WTC11 (cell line): ENCODE measurements around the gene SLC9A9.

Experiments used
- ATF2 ChIP-seq: sonication (generic); formaldehyde crosslinking; IDR thresholded peaks from 2 replicates; pipeline ENCODE4 v1.8.1; 2022; ENCODE audit warnings: low read depth, missing genetic modification reagents, borderline replicate concordance
- CREB1 ChIP-seq: sonication (generic); formaldehyde crosslinking; IDR thresholded peaks from 2 replicates; pipeline ENCODE4 v1.8.0; 2023; ENCODE audit warnings: mild to moderate bottlenecking, missing genetic modification reagents
- CREM ChIP-seq: sonication (generic); formaldehyde crosslinking; IDR thresholded peaks from 2 replicates; pipeline ENCODE4 v1.8.1; 2022; ENCODE audit warnings: mild to moderate bottlenecking, missing genetic modification reagents, moderate library complexity
- FOXP1 ChIP-seq: sonication (generic); formaldehyde crosslinking; IDR thresholded peaks from 2 replicates; pipeline ENCODE4 v1.8.0; 2022; ENCODE audit warnings: missing genetic modification reagents, mild to moderate bottlenecking, moderate library complexity, borderline replicate concordance
- JAZF1 ChIP-seq: fragments of 250-450 bp; sonication (Bioruptor Pico); IDR thresholded peaks from 2 replicates; pipeline ENCODE4 v1.9.0; 2021; ENCODE audit warnings: moderate library complexity, mild to moderate bottlenecking, inconsistent platforms
- MAX ChIP-seq: sonication (generic); formaldehyde crosslinking; IDR thresholded peaks from 2 replicates; pipeline ENCODE4 v1.8.0; 2022; ENCODE audit warnings: mild to moderate bottlenecking, missing genetic modification reagents
- NR1H2 ChIP-seq: sonication (generic); formaldehyde crosslinking; IDR thresholded peaks from 2 replicates; pipeline ENCODE4 v1.9.0; 2021; ENCODE audit warnings: mild to moderate bottlenecking, moderate library complexity, missing genetic modification reagents
- SP1 ChIP-seq: sonication (generic); formaldehyde crosslinking; conservative IDR thresholded peaks from 2 replicates; pipeline ENCODE4 v1.8.1; 2022; ENCODE audit warnings: missing genetic modification reagents
- ZNF121 ChIP-seq: sonication (generic); formaldehyde crosslinking; IDR thresholded peaks from 2 replicates; pipeline ENCODE4 v1.8.0; 2023; ENCODE audit warnings: missing genetic modification reagents
- ZNF317 ChIP-seq: sonication (generic); formaldehyde crosslinking; IDR thresholded peaks from 2 replicates; pipeline ENCODE4 v1.8.1; 2023; ENCODE audit warnings: low read depth, mild to moderate bottlenecking, moderate library complexity, missing genetic modification reagents, borderline replicate concordance
- TF ChIP-seq, protein P1 (sequence below): fragments of 200-600 bp; IDR thresholded peaks from 2 replicates; pipeline ENCODE4 v1.8.0; 2022; ENCODE audit warnings: antibody characterized with exemption
- TF ChIP-seq, protein P2 (sequence below): sonication (generic); formaldehyde crosslinking; IDR thresholded peaks from 2 replicates; pipeline ENCODE4 v1.8.1; 2023; ENCODE audit warnings: mild to moderate bottlenecking, moderate library complexity, missing genetic modification reagents

- TF ChIP-seq, protein P1, sequence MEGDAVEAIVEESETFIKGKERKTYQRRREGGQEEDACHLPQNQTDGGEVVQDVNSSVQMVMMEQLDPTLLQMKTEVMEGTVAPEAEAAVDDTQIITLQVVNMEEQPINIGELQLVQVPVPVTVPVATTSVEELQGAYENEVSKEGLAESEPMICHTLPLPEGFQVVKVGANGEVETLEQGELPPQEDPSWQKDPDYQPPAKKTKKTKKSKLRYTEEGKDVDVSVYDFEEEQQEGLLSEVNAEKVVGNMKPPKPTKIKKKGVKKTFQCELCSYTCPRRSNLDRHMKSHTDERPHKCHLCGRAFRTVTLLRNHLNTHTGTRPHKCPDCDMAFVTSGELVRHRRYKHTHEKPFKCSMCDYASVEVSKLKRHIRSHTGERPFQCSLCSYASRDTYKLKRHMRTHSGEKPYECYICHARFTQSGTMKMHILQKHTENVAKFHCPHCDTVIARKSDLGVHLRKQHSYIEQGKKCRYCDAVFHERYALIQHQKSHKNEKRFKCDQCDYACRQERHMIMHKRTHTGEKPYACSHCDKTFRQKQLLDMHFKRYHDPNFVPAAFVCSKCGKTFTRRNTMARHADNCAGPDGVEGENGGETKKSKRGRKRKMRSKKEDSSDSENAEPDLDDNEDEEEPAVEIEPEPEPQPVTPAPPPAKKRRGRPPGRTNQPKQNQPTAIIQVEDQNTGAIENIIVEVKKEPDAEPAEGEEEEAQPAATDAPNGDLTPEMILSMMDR: no peak
- TF ChIP-seq, protein P2, sequence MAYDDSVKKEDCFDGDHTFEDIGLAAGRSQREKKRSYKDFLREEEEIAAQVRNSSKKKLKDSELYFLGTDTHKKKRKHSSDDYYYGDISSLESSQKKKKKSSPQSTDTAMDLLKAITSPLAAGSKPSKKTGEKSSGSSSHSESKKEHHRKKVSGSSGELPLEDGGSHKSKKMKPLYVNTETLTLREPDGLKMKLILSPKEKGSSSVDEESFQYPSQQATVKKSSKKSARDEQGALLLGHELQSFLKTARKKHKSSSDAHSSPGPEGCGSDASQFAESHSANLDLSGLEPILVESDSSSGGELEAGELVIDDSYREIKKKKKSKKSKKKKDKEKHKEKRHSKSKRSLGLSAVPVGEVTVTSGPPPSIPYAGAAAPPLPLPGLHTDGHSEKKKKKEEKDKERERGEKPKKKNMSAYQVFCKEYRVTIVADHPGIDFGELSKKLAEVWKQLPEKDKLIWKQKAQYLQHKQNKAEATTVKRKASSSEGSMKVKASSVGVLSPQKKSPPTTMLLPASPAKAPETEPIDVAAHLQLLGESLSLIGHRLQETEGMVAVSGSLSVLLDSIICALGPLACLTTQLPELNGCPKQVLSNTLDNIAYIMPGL (CRISPR knock-in tag): no peak
- TF ChIP-seq JAZF1 (no peak), NR1H2 (CRISPR knock-in tag) (no peak), CREM (CRISPR knock-in tag) (no peak), ZNF121 (CRISPR knock-in tag) (no peak), SP1 (CRISPR knock-in tag) (no peak), CREB1 (CRISPR knock-in tag) (no peak), MAX (CRISPR knock-in tag) (no peak), ATF2 (CRISPR knock-in tag) (no peak), FOXP1 (CRISPR knock-in tag) (no peak), ZNF317 (CRISPR knock-in tag) (no peak)
Measured at GRCh38 chr3:143763564-143764162, 84.6 kb downstream of the SLC9A9 start.
